Motor neuron (in vitro differentiated cells): ENCODE data around the gene SALL2. TPM values are rescaled to one million over a fixed set of nuclear protein-coding genes. Genes with fewer than 3 reads are reported as not detected.
A peak's percentile ranks its signal among the peaks of the same experiment; 100 is the strongest.

Source experiments
- ATAC-seq, 8 experiments: fragments of 200-7000 bp; cut with Tn5 transposase; replicated peaks in 6 of 8; 2 replicates each; pipeline ENCODE4 v1.8.0; 2021; ENCODE audit warnings: mild to moderate bottlenecking in 8 of 8, moderate library complexity in 8 of 8
- H3K27ac ChIP-seq, 2 donors: fragments of 250-450 bp; sonication (Bioruptor Pico); 2 replicates each; pipeline ENCODE4 v1.9.0; 2021; ENCODE audit warnings: antibody characterized with exemption in 2 of 2, mild to moderate bottlenecking in 2 of 2, moderate library complexity in 1 of 2
- H3K4me1 ChIP-seq, 2 donors: fragments of 250-450 bp; sonication (Bioruptor Pico); replicated peaks in 1 of 2; 2 replicates each; pipeline ENCODE4 v1.6.1; 2021; ENCODE audit warnings: antibody characterized with exemption in 2 of 2, mild to moderate bottlenecking in 2 of 2, moderate library complexity in 1 of 2
- H3K4me3 ChIP-seq, 5 donors: fragments of 250-450 bp; sonication (Bioruptor Pico); 2 replicates each; pipeline ENCODE4 v1.9.0; 2021; ENCODE audit warnings: antibody characterized with exemption in 5 of 5, mild to moderate bottlenecking in 5 of 5, moderate library complexity in 4 of 5
- WGBS, 10 experiments: fragments of 450-650 bp; shearing (Covaris generic); methylation state at CpG; one replicate each; pipeline ENCODE4 v1.0.0; 2022; 5-methylcytosine and 5-hydroxymethylcytosine counted together
- in situ Hi-C, 9 experiments: fragments of 400-800 bp; cut with MboI; loops; one replicate each; pipeline ENCODE4 v1.15.0; 2021; ENCODE audit warnings: low sequenced_read_pairs in 9 of 9, low pct_unique_long_range_greater_than_20kb in 2 of 9; ENCODE audit not compliant: unreplicated experiment in 9 of 9
- total RNA-seq, 8 experiments: library from RNA; unstranded; fragments of 300-600 nt; gene quantifications; 2 replicates each; pipeline versions ENCODE4 v1.2.3 to v1.2.4, GENCODE V29; 2022

Gene SALL2
- total RNA-seq, 8 experiments from 2014 or later = 0.66 to 92.5 (median 37.5) TPM

GRCh38 chr14:21524575-21525490, 1.3 kb downstream of the SALL2 start:
- Histone ChIP-seq H3K27ac (peak overlapping the region; percentile 91 to 92), H3K4me1 (peaks cover 18 to 20% of the 10 kb centered on the region in 2 donors), H3K4me3 (peak overlapping the region; percentile 69 to 99 (median 83))
- ATAC-seq = no peak
- in situ Hi-C loops = no loop called here
- 40 to 100% (median 82%) methylated on average over 1 to 6 of the region's 18 CpGs; no CpG with 5 or more reads in 5 of the 10 experiments for WGBS, 10 experiments

DNA sequence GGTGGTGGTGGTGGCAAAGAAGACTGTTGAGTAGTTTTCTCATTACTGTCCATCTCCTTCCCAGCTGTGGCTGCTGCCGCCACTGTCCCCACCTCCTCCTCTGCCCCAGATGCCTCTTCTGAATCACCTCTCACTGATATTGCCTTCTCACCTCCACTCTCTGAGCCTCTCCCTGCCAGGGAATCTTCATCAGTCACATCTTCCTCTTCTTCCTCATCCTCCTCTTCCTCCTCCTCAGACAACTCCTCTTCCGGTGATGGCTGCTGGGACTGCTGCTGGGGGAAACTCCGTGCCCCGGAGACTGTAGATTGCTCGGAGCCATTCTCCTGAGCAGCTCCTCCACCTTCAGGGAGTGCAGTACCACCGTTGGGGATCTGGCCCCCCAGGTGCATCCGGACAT, 2.9 kb downstream of the SALL2 start:
- peaks cover 24 to 27% of the 10 kb centered on the region in 2 donors for H3K4me1 ChIP-seq
- 17 to 100% (median 82%) methylated on average over 1 to 6 of the region's 7 CpGs; no CpG with 5 or more reads in 4 of the 10 experiments for WGBS, 10 experiments
- in situ Hi-C loops = no loop called here
- no peak overlapping the region for H3K4me3 ChIP-seq
- no peak for ATAC-seq
- no peak overlapping the region for H3K27ac ChIP-seq

- Histone ChIP-seq H3K4me3 (no peak overlapping the region), H3K27ac (no peak overlapping the region), H3K4me1 (peaks cover 20 to 21% of the 10 kb centered on the region in 2 donors)
- ATAC-seq = no peak
- in situ Hi-C loops = no loop called here
- 0 to 100% (median 80%) methylated on average over 1 to 2 of the region's 2 CpGs; no CpG with 5 or more reads in 3 of the 10 experiments for WGBS, 10 experiments
These were observed 4.6 kb downstream of the SALL2 start for GRCh38 chr14:21521501-21521900.

GRCh38 chr14:21520767-21521166, 5.4 kb downstream of the SALL2 start:
- 43 to 100% (median 80%) methylated on average over 1 of the region's 1 CpG; no CpG with 5 or more reads in 5 of the 10 experiments for WGBS, 10 experiments
- ATAC-seq = no peak
- in situ Hi-C loops = no loop called here
- H3K4me3 ChIP-seq = no peak overlapping the region
- H3K4me1 ChIP-seq = peaks cover 20 to 21% of the 10 kb centered on the region in 2 donors
- H3K27ac ChIP-seq = no peak overlapping the region

GRCh38 chr14:21518725-21519124, 7.4 kb downstream of the SALL2 start:
- H3K27ac ChIP-seq = no peak overlapping the region
- no peak overlapping the region for H3K4me3 ChIP-seq
- WGBS, 10 experiments = 12 to 63% (median 30%) methylated on average over 2 of the region's 2 CpGs; no CpG with 5 or more reads in 1 of the 10 experiments
- peaks cover 14 to 17% of the 10 kb centered on the region in 2 donors for H3K4me1 ChIP-seq
- in situ Hi-C loops = no loop called here
- peak in 4 of 8 experiments; percentile 10 to 40 (median 32) for ATAC-seq

DNA sequence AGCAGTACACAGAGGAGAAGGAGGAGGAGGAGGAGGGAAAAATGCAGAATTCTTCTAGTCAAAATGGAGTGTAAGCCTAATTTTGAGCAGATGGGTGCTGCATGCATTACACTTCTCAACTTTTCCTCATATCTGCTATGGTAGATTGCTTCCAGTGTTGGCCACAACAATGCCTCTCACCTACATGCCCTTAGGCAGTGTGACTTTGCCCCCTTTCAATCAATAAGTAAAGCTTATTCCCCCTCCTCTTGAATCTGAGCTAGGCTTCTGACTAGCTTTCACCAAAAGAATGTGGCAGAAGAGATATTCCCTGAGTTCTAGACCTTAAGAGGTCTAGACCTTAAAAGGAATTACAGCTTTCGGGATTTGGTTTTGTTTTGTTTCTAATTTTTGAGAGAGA, 11.8 kb downstream of the SALL2 start:
- Histone ChIP-seq H3K4me3 (no peak overlapping the region), H3K27ac (no peak overlapping the region), H3K4me1 (peaks cover 15 to 16% of the 10 kb centered on the region in 2 donors)
- WGBS, 10 experiments = 80 to 100% (median 92%) methylated on average over 1 of the region's 1 CpG; no CpG with 5 or more reads in 6 of the 10 experiments
- ATAC-seq = no peak
- in situ Hi-C loops = no loop called here

DNA sequence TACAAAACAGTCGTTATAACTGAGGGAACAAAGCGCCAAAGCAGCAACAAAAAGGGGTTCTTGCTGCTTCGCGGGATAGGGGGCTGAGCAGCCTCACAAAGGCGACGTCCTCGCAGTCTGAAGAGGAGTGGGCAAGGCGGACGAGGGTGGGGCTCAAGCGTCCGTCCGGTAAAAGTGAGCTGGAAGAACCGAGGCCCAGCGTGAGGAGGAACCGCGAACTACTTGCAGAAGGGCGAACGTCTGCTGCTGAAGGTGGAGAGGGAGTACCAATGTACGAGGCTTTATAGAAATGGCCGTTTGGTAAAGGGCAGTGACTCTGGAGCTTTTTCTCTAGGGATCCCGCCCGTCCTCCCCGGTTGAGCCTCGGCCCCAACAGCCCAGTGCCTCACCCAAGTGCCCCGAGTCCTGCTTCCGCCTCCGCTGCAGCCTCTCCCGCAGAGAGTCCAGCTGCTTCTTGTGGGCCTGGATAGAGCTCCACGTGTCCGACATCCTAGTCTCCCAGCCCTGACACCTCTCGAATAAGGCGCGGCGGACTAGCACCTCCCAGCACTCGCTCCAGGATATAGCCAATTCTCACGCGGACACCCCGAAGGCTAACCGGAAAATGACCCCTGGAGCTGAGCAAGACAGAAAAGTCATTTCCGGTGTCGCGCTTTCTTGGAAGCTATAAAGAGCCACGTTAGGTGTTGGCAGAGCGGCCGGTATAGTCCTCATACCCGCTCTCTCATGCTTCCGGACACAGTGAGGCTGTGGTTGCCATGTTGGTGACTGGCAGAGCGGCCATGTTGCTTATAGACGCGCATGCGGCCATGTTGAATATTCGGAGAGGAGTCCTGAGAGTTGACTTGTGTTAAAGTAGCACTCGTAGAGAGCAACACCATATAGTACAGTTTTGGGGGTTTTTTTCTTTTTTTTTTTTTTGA, 15.2 kb downstream of the SALL2 start, which contains the start of gene METTL3:
Gene METTL3, minus strand, starts transcription at position 606 of the 923 bp plus-strand sequence. Its CDS starts 117 bp downstream, at position 489.
- WGBS, 10 experiments = 0 to 5% (median 0%) methylated on average over 2 to 23 of the region's 53 CpGs; no CpG with 5 or more reads in 2 of the 10 experiments
- peaks cover 8 to 9% of the 10 kb centered on the region in 2 donors for H3K4me1 ChIP-seq
- in situ Hi-C loops = no loop called here
- peak within 1 kb of the TSS; percentile 61 to 91 (median 73) for H3K4me3 ChIP-seq
- peak within 1 kb of the TSS; percentile 68 to 85 for H3K27ac ChIP-seq
- peak; percentile 95 to 99 (median 98) for ATAC-seq

DNA sequence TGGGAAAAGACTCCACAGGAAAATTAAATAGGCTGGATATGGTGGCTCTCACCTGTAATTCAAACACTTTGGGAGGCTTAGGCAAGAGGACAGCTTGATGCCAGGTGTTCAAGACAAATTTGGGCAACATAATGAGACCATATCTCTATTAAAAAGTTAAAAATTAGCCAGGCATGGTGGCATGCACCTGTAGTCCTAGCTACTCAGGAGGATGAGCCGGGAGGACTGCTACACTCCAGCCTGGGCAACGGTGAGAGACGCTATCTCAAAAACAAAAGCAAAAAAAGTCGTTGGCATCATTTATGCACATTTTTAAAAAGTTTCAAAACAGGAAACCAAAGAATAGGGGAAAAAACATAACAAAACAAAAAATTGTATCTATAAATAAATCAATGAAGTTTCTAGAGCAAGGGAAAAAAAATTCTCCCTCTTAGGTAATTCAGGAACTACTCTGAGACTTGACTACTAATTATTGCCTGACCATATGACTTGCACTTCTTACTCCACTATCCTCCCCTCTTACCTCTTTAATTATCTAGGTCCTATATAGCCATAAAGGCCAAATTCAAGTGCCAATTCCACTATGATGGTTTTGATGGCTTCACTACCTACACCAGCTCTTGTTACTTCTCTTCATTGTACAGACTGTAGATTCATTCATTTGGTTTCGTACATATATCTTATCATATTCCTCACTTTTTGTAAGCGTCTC, 16.6 kb downstream of the SALL2 start:
- 68 to 95% (median 80%) methylated on average over 1 to 6 of the region's 6 CpGs for WGBS, 10 experiments
- Histone ChIP-seq H3K27ac (no peak overlapping the region), H3K4me1 (peaks cover 8 to 9% of the 10 kb centered on the region in 2 donors), H3K4me3 (peak overlapping the region in 3 of 5 donors; percentile 70 to 82 (median 73))
- ATAC-seq = no peak
- in situ Hi-C loops = loop anchor here in 1 of 9 experiments (10.0 kb wide), 1 partner anchor 45 kb away; no protein-coding TSS in a partner anchor

DNA sequence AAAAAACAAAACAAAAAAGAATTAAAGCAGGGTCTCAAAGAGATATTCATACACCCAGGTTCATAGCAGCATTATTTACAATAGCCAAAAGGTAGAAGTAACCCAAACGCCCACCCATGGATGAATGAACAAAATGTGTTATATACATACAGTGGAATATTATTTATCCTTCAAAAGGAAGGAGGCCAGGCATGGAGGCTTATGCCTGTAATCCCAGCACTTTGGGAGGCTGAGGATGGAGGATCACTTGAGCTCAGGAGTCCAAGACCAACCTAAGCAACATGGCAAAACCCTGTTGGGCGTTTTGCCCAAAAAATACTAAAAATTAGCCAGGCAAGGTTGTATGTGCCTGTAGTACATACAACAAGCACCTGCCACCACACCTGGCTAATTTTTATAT, 19.6 kb downstream of the SALL2 start:
- Histone ChIP-seq H3K4me1 (peaks cover 6 to 8% of the 10 kb centered on the region in 2 donors), H3K27ac (no peak overlapping the region), H3K4me3 (no peak overlapping the region)
- in situ Hi-C loops = loop anchor here in 1 of 9 experiments (10.0 kb wide), 1 partner anchor 48 kb away; no protein-coding TSS in a partner anchor
- ATAC-seq = no peak
- 40 to 100% (median 85%) methylated on average over 1 to 2 of the region's 2 CpGs; no CpG with 5 or more reads in 4 of the 10 experiments for WGBS, 10 experiments

- ATAC-seq = peak in 2 of 8 experiments; percentile 18 to 45
- Histone ChIP-seq H3K4me1 (peaks cover 4 to 5% of the 10 kb centered on the region in 2 donors), H3K27ac (no peak overlapping the region), H3K4me3 (no peak overlapping the region)
- in situ Hi-C loops = loop anchor here in 1 of 9 experiments (10.0 kb wide), 1 partner anchor 50 kb away; no protein-coding TSS in a partner anchor
These were observed 21.1 kb downstream of the SALL2 start for GRCh38 chr14:21505012-21505553.

DNA sequence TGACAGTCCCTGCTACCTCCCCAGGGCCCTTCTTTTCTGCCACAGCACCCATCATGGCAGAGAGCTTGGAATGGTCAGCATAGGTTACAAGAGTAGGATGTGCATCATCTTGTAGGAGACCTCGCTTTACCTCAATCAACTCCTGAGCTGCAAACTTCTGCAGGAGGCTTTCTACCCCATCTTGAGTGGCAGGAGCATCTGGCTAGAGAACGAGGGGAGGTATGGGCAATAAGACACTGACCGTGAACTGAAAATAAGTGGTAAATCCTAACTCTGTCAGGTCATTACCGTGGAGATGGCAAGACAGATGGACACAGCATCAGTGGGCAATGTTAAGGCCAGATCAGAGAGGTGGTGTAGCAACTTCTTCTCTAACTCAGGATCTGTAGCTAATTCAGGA, 22.8 kb downstream of the SALL2 start:
- in situ Hi-C loops = loop anchor here in 1 of 9 experiments (10.0 kb wide), 1 partner anchor 51 kb away; no protein-coding TSS in a partner anchor
- WGBS, 10 experiments = 60 to 100% (median 100%) methylated on average over 1 to 2 of the region's 4 CpGs; no CpG with 5 or more reads in 3 of the 10 experiments
- no peak overlapping the region for H3K4me3 ChIP-seq
- H3K27ac ChIP-seq = no peak overlapping the region
- no peak for ATAC-seq
- H3K4me1 ChIP-seq = no peaks in the 10 kb centered on the region
